Stimulated activated CD4-positive, alpha-beta T cell treated with anti-CD3 and anti-CD28 coated beads, Interleukin-12 subunit alpha, Interleukin-12 subunit beta, amount 100 ng/mL, for 4 hours (primary cell): Measurements from ENCODE around the gene ZNF556.
A peak's percentile ranks its signal among the peaks of the same experiment; 100 is the strongest.

Experiments used
- DNase-seq: peaks from one replicate; pipeline ENCODE4 v3.0.0-alpha.2; 2020

The ZNF556 gene

DNA sequence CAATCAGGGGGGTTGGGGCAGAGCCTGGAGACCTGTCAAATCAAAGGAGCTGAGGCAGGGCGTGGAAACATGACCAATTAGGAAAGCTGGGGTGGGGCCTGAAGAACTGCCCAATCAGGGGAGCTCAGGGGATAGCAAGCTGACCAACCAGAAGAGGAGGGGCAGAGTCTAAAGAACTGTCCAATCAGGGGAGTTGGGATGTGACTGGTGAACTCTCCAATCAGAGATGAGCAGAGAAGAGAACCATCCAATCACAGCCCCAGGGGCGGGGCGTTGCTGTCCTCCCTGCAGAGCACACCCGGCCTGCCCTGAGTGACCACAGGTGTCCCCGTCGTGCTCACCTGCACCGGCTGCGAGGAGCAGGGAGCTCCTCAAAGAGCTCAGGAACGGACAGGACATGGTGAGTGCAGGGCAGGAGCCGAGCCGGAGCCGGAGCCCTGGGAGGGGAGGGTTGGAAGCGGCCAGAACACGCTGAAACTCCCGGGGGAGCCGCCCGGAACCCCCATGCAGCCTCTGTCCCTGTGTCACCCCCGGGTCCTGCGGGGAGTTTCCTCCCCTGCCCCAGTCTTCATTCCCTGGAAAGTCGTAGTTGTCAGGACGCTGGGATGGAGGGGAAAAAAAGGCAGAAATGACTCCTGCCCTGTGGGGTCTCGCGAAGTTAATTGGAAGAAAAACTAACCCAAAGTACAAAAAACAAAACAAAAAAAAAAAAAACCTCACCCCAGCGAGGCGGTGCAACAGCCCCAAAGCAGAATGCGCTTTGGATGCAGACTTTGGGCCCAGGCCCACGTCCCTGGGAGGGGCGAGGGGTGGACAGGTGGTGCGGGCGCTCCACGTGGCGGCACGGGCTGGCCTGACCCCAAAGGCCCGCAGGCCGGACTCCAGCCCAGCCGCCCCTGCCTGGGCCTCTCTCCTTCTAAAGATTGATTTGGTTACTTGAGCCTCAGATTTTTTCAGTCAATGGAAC lies at the start of gene ZNF556:
Gene ZNF556 (plus strand): TSS at position 311 of the 967 bp plus-strand sequence. CDS start 87 bp downstream, at position 398.
- DNase-seq = no peak

GRCh38 chr19:2819540-2820111 lies 47.5 kb upstream of the ZNF556 start, which contains the start of gene ZNF554:
TSS of gene ZNF554 (plus strand) at chr19:2819868. CDS start at chr19:2820072, 204 bp downstream.
- peak; percentile 100 for DNase-seq

GRCh38 chr19:2820112-2820702 lies 46.9 kb upstream of the ZNF556 start:
- DNase-seq = peak; percentile 15

- DNase-seq = no peak
Observed at GRCh38 chr19:2822846-2823245, 44.3 kb upstream of the ZNF556 start.

DNA sequence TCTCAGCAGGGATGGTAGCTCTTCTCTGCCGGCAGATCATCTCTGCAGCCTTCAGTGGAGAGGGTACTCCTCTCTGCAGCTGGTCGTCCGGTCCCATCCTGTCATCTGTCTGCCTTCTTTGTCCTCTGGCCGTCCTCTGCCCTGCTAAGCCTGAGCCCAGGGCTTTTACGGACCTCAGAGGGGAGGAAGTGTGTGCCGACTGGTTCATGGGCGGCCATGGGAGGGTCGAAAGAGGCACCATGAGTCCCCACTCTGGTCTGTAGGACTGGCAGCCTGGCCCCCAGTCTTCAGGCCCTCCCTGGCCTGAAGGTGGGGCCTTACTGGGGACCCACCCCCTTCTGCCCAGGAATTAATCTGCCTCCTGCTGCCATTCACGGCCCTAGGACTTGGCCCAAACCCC lies 43.5 kb upstream of the ZNF556 start:
- no peak for DNase-seq

- DNase-seq = no peak
Observed at GRCh38 chr19:2824129-2824528, 43.0 kb upstream of the ZNF556 start.

DNA sequence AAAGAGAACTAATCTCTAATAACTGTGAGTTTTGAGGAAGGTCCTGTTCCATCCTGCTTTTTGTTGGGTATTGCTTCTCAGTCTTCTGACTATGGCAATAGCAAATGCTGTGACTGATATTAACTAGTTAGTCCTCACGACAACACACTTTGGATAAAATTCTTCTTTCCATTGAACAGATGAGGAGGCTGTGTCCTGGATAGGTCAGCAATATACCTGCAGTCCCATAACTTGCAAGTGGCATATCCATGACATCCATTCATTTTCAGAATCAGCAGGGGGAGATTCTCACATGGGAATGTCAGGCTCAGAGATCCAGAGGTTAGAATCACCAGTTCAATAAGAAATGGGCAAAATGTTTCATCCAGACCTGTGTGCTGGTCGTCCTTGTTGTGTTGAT lies 40.1 kb upstream of the ZNF556 start:
- no peak for DNase-seq

DNA sequence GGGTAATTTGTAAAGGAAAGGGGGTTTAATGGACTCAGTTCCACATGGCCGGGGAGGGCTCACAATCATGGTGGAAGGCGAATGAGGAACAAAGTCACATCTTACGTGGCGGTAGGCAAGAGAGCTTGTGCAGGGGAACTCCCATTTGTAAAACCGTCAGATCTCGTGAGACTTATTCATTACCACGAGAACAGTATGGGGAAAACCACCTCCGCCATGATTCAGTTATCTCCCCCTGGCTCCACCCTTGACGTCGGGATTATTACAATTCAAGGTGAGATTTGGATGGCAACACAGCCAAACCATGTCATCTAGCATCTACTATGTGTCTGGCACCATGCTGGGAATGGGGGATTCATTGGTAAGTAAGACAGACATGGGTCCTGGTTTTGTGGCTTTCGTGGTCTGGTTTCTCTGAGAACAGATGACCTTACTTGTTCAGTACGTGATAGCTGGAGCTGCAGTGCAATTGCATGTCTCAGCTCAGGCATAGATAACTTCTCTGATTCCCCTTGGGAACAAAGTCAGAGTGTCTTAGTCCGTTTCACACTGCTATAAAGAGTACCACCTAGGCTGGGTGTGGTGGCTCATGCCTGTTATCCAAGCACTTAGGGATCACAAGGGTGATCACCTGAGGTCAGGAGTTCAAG lies 39.2 kb upstream of the ZNF556 start:
- no peak for DNase-seq

DNA sequence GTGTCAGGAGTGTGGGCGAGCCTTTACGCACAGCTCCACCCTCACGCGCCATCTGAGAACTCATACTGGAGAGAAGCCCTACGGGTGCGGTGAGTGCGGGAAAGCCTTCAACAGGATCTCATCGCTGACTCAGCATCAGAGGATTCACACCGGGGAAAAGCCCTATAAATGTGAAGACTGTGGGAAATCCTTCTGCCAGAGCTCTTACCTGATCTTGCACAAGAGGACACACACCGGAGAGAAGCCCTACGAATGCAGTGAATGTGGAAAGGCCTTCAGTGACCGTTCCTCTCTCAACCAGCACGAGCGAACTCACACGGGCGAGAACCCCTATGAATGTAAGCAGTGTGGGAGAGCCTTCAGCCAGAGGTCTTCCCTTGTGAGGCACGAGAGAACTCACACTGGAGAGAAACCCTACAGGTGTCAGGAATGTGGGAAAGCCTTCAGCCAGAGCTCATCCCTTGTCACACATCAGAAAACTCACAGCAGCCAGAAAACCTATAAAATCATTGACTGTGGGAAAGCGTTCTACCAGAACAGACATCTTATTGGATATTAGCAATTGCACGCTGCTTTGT lies 32.8 kb upstream of the ZNF556 start:
- DNase-seq = no peak

- DNase-seq = no peak
Observed at GRCh38 chr19:2837430-2837829, 29.7 kb upstream of the ZNF556 start.

DNA sequence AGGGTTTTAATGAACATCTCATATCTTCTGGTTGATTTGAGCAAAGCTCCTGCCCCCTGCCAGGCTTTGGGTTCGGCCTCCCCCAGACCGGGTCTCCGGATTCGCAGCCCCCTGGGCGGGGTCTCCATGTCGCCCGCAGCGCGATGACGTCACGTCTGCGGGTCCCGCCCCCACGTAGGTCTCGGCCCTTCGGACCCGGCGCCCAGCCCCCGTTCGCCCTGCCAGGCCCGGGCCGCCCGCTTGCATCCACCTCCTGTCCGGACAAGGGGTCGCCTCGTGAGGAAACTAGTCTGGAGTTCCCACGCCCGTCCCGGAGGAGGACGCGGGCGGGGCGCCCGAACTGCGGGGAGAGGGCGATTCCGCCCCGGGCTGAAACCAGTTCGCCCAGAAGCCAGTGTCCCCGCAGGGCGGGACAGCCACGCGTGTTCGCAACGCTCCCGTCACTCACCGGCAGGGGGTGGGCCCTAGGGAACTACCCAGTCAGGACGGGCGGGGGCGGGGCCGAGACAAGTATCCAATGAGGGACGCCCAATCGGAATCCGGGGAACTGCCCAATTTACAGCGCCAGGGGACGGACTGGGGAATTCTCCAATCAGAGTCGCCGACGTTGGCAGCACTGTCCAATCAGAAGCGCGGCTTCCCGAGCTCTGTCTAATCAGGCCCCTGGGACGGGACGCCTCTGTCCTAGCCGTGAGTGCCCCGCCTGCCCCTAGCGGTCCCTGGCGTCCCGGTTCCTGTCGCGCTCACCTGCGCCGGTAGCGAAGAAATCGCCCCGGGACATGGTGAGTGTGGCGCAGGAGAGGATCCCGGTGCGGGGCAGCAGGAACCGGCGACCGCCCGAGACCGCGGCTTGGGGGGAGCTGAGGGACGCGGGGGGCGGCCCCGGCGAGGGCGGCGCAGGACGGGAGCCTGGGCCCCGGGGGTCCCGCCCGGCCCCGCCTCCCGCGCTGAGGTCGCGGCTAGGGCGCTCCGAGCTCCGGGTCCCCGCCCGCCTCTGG lies 26.0 kb upstream of the ZNF556 start, which contains the start of gene ZNF555:
Gene ZNF555 (plus strand): TSS at position 682 of the 998 bp plus-strand sequence. CDS start 98 bp downstream, at position 780.
- peak; percentile 98 for DNase-seq

GRCh38 chr19:2841855-2842574 lies 25.1 kb upstream of the ZNF556 start:
- DNase-seq = no peak

DNA sequence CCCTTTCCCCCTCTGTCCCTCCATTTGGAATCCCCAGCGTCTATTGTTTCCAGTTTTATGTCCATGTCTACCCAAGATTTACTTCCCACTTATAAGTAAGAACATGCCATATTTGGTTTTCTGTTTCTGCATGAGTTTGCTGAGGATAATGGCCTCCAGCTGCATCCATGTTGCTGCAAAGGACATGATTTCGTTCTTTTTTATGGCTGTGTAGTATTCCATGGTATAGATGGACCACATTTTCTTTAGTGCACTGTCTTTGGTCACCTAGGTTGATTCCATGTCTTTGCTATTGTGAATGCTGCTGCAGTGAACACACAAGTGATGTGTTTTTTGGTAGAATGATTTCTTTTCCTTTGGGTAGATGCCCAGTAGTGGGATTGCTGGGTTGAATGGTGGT lies 22.0 kb upstream of the ZNF556 start:
- no peak for DNase-seq

DNA sequence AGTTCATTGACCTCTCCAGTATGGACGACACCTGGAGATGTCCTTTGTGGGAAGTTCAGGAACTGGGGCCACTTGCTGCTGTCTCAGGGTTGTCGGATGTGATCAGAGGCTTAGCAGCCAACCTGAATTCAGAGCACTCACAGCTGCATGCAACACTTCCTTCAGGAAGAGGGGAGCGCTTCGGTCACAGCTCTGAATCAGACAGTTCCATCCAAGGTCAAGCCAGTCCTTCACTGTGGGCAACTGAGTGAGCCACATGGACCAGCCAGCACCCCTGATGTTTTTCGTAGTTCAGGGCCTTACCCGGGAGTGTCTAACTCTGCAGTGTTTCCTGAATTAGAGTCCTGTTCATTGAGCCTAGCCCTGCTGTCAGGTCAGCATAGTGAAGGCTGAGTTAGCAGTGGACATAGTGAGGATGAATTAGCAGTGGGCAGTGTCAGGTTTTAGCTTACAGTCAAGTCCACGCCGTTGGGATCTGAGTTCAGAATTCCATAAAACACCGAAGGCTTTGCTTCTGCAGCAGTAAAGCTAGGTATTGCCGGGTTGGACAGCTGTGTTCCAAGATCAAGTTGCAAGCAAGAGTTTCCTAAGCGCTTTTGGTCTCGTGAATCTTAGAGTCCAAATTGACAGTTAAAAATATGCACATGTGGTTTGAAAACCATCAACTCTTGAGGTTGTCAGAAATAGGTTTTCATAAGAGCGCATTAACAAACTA lies 20.8 kb upstream of the ZNF556 start:
- DNase-seq = no peak

DNA sequence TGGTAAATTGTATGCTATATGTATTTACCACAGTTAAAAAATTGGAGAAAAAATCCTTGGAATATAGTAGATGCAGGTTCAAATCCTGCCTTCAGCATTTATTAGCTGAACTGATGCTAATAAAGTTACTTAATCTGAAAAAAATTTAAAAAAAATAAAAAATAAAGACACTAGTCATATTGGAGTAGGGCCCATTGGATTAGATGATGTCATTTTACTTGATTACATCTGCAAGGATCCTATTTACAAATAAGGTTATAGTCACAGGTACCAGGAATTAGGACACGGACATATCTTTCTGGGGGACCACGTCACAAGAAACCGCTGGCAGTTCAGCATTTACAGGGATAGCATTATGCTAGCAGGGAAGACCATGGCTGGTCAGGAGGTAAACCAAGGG lies 19.6 kb upstream of the ZNF556 start:
- DNase-seq = no peak

DNA sequence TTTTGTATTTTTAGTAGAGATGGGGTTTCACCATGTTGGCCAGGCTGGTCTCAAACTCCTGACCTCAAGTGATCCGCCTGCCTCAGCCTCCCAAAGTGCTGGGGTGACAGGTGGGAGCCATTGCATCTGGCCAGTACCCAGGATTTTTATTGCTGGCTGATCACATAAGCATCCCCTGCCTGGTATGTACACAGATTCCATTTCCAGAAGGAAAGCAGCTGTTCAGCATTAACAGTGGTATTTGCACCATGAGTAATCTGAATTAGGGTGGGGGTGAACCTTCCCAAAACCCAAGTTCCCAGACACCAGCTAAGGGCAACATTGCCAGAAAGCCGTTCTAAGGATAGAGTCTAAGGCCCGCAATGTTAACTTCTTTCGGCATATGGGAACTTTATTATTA lies 18.5 kb upstream of the ZNF556 start:
- no peak for DNase-seq

DNA sequence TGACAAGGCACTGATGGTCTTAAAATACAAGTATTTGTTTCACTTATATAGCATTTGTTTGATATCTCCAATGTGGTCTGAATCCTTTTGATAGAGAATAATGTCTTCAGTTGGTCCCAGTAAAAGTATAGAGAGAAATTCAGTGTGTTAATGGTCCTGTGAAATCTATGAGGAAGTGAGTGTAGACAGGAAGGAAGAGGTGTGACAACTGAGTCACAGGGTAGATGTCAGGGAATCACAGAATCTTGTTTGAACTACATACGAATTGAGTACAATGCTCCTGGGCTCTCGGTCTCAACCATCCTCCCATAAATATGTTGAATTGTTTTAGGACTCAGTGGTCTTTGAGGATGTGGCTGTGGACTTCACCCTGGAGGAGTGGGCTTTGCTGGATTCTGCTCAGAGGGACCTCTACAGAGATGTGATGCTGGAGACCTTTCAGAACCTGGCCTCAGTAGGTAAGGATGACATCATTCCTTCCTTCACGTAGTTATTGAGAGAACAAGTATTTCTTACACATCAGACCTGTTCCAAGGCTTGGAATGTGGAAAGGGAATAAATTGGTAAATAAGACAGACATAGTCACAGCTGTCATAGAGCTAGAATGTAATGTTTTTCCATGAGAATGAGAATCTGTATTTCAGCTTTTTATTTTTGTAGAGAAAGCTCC lies 16.7 kb upstream of the ZNF556 start:
- DNase-seq = no peak

DNA sequence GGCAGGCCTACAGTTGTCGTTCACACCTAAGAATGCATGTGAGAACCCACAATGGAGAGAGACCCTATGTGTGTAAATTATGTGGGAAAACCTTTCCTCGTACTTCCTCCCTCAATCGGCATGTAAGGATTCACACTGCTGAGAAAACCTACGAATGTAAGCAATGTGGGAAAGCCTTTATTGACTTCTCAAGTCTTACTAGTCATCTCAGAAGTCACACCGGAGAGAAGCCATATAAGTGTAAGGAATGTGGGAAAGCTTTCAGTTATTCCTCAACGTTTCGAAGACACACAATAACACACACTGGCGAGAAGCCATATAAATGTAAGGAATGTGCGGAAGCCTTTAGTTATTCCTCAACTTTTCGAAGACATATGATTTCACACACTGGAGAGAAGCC lies 14.5 kb upstream of the ZNF556 start:
- DNase-seq = no peak

- no peak for DNase-seq
Observed at GRCh38 chr19:2853015-2853606, 14.0 kb upstream of the ZNF556 start.
